Kidney (tissue), 14 donors: ENCODE results near the gene INSIG2. TPM values are rescaled to one million over a fixed set of nuclear protein-coding genes. Genes with fewer than 3 reads are reported as not detected.

Experiments
- DNase-seq, 5 donors: peaks; one replicate each; pipeline ENCODE4 v3.0.0-alpha.2; 2013 to 2020
- FAIRE-seq: peaks from 2 replicates; lab custom pipeline; 2012; peaks lifted over from hg19 to GRCh38; lab: Jason Lieb, UNC
- H3K27ac ChIP-seq, 2 donors: one replicate each; pipeline ENCODE4 v1.7.0; 2013; ENCODE audit warnings: low read depth in 2 of 2, low read length in 2 of 2, inconsistent platforms in 1 of 2
- H3K27me3 ChIP-seq: one replicate; pipeline ENCODE4 v1.7.1; 2013; ENCODE audit warnings: low read length, inconsistent platforms; ENCODE audit not compliant: control insufficient read depth, insufficient read depth
- H3K36me3 ChIP-seq, 3 donors: one replicate each; pipeline versions ENCODE4 v1.7.0 to v1.7.1; 2013; ENCODE audit warnings: low read length in 3 of 3, control low read depth in 1 of 3, inconsistent platforms in 1 of 3; ENCODE audit not compliant: insufficient read depth in 3 of 3, control insufficient read depth in 2 of 3
- H3K4me1 ChIP-seq, 3 donors: one replicate each; pipeline versions ENCODE4 v1.7.0 to v1.7.1; 2013; ENCODE audit warnings: low read length in 3 of 3, inconsistent platforms in 1 of 3, low read depth in 1 of 3; ENCODE audit not compliant: control insufficient read depth in 2 of 3, insufficient read depth in 2 of 3
- H3K4me3 ChIP-seq, 3 donors: one replicate each; pipeline versions ENCODE4 v1.7.0 to v1.8.1; 2013; ENCODE audit warnings: low read length in 3 of 3, control low read depth in 1 of 3, inconsistent platforms in 1 of 3
- H3K9ac ChIP-seq, 3 donors: one replicate each; pipeline versions ENCODE4 v1.7.0 to v1.7.1; 2013; ENCODE audit warnings: low read length in 3 of 3, control low read depth in 1 of 3, inconsistent platforms in 1 of 3
- H3K9me3 ChIP-seq, 3 donors: one replicate each; pipeline versions ENCODE4 v1.7.0 to v1.7.1; 2013; ENCODE audit warnings: low read length in 3 of 3, control low read depth in 1 of 3, inconsistent platforms in 1 of 3; ENCODE audit not compliant: control insufficient read depth in 2 of 3, insufficient read depth in 1 of 3
- intact Hi-C: fragments of 100-400 bp; cut with DNase I; formaldehyde crosslinking; loops from one replicate; pipeline ENCODE4 v1.11.1; 2022
- polyA plus RNA-seq: library from polyadenylated mRNA; stranded (reverse); fragments of 350-450 nt; fragmentation: Illumina TruSeq; extraction: RNeasy Lipid Tissue Mini Kit (QIAGEN cat#74804); gene quantifications from one replicate; pipeline ENCODE4 v1.2.3, GENCODE V29; 2014; ENCODE audit warnings: low read depth, low replicate concordance; ENCODE audit not compliant: insufficient read depth
- total RNA-seq: library from RNA; stranded (reverse); fragmentation: NEBNext Ultra II Directional; extraction: Animal tissue kit (Norgen Biotek cat#: 25700); gene quantifications from one replicate; pipeline ENCODE4 v1.2.1, GENCODE V29; 2021
- TF ChIP-seq, protein P1 (sequence below): IDR thresholded peaks from 3 replicates; pipeline ENCODE4 v1.5.1; 2012; ENCODE audit warnings: mild to moderate bottlenecking, moderate library complexity, borderline replicate concordance; ENCODE audit not compliant: insufficient read depth; ENCODE audit errors: extremely low read depth
- donor health status: control.
- donor health status: control.
- donor health status: control.
- donor health status: control.
- donor health status: control.
- donor health status: DM: yes; HTN: yes; CAD: no.
- donor health status: Normal renal cell carcinoma (clear cell type).

Gene INSIG2
- total and polyA plus RNA-seq, 2 donors from 2014 or later: 18.4 to 29.0 TPM

DNA sequence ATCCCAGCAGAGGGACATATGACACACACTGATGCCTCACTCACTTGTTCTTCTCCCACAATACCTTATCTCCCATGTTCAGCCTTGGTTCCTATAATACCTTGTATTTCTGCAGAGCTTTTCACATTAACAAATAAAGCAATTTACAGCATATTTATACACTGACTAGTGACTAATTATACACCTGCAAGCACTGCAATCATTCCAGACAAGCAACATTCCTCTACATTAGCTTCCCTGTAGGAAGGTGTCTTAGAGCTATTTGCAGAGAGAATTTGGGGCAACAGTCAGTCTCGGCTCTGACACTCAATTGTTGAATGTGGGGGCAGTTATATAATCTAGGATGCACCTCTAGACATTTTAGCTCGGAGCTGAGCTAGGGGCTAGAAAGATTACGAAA, 9.5 kb upstream of the INSIG2 start:
- Histone ChIP-seq H3K9ac (no peak overlapping the region), H3K27me3 (no peaks in the 10 kb centered on the region), H3K36me3 (no peaks in the 10 kb centered on the region), H3K27ac (no peak overlapping the region), H3K4me3 (no peak overlapping the region), H3K4me1 (no peaks in the 10 kb centered on the region), H3K9me3 (no peaks in the 10 kb centered on the region)
- TF ChIP-seq, protein P1, sequence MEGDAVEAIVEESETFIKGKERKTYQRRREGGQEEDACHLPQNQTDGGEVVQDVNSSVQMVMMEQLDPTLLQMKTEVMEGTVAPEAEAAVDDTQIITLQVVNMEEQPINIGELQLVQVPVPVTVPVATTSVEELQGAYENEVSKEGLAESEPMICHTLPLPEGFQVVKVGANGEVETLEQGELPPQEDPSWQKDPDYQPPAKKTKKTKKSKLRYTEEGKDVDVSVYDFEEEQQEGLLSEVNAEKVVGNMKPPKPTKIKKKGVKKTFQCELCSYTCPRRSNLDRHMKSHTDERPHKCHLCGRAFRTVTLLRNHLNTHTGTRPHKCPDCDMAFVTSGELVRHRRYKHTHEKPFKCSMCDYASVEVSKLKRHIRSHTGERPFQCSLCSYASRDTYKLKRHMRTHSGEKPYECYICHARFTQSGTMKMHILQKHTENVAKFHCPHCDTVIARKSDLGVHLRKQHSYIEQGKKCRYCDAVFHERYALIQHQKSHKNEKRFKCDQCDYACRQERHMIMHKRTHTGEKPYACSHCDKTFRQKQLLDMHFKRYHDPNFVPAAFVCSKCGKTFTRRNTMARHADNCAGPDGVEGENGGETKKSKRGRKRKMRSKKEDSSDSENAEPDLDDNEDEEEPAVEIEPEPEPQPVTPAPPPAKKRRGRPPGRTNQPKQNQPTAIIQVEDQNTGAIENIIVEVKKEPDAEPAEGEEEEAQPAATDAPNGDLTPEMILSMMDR: no peak
- FAIRE-seq (no peak), DNase-seq (no peak)
- intact Hi-C loops: no loop called here

DNA sequence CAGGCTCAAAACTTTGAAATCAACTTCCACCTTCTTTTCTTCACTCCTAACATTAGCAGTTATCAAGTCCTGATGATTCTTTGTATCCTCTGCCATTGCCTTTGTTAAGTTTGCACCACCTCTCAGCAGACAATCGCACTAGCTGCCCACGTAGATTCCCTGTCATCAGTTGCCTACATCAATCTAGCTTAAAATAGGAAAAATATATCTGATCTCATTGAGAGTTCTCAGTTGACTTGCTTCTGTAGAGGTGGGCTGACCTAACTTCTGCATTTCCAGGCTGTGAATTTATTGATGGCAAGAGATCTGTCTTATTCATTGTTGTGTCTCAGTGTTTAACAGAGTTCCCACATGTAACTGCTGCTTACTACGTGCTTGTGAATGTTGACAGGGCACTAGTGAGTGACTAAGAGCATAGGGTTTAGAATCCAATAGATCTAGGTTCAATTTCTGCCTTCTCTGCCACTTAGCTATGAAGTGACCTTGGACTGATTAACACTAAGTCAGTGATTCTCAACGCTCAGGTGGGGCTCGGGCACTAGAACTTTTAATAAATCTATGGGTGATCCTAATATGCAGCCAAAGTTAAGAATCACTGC, 3.7 kb upstream of the INSIG2 start:
- H3K9me3 ChIP-seq: no peaks in the 10 kb centered on the region
- no peaks in the 10 kb centered on the region for H3K27me3 ChIP-seq
- DNase-seq (no peak), FAIRE-seq (no peak)
- H3K27ac ChIP-seq: no peak overlapping the region
- TF ChIP-seq, protein P1: no peak
- H3K4me1 ChIP-seq: peaks cover 0 to 8% (median 0%) of the 10 kb centered on the region in 3 donors
- H3K36me3 ChIP-seq: no peaks in the 10 kb centered on the region
- H3K4me3 ChIP-seq: no peak overlapping the region
- no peak overlapping the region for H3K9ac ChIP-seq
- intact Hi-C loops: no loop called here

DNA sequence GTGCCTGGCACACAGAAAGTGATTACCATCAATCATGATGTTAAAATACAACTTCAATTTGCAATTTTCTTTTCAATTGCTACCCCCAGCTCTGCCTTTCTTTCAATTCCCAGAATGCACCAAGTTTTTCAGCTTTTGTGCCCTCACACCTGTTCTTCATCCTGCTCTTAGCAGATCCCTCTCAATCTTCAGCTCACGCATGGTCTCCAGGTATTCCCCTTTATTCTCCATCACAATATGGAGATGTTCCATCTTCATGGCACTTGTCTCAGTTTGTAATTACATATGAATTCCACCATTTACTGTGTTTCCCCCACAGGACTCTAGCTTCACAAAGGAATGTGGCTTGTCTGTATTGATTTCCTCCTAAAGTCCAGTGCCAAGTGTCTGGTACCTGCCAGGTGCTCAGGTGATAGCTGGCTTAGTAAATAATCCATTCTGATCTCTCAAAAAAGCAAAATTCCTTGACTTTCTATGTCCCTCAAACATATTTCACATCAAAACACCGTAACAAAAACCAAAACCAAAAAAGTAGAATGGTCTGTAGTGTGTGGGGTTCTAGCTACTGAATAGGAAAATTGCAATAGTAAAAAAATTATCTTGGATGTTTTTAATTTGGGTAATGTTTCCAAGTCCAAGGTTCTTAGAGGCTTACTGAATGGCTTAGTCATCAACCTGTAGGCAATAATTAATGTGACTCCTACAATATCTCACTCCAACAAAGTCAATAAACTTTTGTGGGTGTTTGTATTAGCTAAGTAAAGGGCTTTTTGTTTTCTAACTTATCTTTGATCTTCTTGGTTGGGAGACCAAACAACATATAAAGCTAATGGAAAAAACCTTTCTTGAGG, 2.9 kb upstream of the INSIG2 start:
- intact Hi-C loops: no loop called here
- Histone ChIP-seq H3K27me3 (no peaks in the 10 kb centered on the region), H3K4me3 (no peak overlapping the region), H3K4me1 (peaks cover 0 to 8% (median 0%) of the 10 kb centered on the region in 3 donors), H3K9ac (no peak overlapping the region), H3K36me3 (no peaks in the 10 kb centered on the region), H3K9me3 (no peaks in the 10 kb centered on the region), H3K27ac (no peak overlapping the region)
- DNase-seq (no peak), FAIRE-seq (no peak)
- TF ChIP-seq, protein P1: no peak
